UCSD-AML1 (cell line): Measurements from ENCODE around the gene HECTD4.
"Not testable (repeated sequence)": the region's sequence is repeated elsewhere in the genome, so short reads cannot be mapped to it uniquely, and the experiment has no call there.

ENCODE experiments used
- DNase-seq: peaks from one replicate; lab custom pipeline; 2025; ENCODE audit not compliant: unreplicated experiment; lab: John Stamatoyannopoulos, UW

HECTD4 gene

GRCh38 chr12:112381883-112382796 is at the start of gene HECTD4:
Gene HECTD4 (minus strand): TSS chr12:112382431. CDS start chr12:112382128, 303 bp downstream.
- DNase-seq, result peak; percentile 94

DNA sequence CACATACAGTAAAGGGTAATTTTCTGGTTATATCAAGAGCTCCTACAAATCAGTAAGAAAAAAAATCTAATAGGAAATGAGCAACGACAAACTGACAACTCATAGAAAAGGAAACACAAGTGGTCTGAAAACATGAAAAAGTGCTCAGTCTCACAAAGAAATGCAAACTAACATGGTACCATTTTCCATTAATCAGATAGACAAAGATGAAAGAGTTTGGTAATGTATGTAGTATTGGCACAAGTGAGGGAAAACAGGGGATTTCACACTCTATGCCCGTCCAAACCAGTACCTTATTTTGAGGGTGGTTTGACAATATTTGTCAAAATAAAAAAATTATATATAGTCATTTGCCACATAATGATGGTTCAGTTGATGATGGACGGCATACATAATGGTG is 49.7 kb upstream of the HECTD4 start:
- DNase-seq, result no peak

DNA sequence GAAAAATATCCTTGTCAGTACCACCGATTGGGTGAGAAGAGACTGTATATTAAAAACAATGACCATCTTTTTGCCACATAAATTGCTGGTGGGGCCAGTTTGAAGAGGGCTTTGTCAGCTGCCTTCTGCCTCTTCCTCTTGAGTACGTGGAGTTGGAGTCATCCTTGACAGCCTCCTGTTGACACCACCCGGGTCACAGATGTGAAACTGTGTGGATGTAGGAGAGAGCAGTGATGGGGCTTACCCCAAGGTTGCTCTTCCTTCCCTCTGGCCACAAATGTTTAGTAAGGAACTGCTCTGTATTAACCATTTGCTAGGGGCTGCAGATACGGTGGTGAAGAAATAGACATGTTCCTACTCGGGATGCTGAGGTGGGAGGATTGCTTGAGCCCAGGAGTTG is 48.7 kb upstream of the HECTD4 start:
- DNase-seq, result peak; percentile 15

DNA sequence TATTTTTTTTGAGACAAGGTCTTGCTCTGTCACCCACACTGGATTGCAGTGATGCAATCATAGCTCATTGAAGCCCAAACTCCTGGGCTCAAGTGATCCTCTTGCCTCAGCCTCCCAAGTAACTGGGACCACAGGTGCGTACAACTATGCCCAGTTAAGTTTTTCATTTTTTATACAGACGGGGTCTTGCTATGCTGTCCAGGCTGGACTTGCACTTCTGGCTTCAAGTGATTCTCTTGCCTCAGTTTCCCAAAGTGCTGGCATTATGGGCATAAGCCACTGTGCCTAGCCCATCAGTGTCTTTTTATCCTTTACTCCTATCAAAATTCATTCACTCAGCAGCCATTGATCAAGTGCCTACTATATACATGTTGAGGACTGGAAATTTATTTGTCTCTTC is 45.5 kb upstream of the HECTD4 start:
- no peak for DNase-seq

- no peak for DNase-seq
Measured at GRCh38 chr12:112425582-112426382, 43.6 kb upstream of the HECTD4 start.

GRCh38 chr12:112424126-112424525 is 41.9 kb upstream of the HECTD4 start:
- DNase-seq, result no peak

GRCh38 chr12:112422531-112422930 is 40.3 kb upstream of the HECTD4 start:
- DNase-seq, result no peak

DNA sequence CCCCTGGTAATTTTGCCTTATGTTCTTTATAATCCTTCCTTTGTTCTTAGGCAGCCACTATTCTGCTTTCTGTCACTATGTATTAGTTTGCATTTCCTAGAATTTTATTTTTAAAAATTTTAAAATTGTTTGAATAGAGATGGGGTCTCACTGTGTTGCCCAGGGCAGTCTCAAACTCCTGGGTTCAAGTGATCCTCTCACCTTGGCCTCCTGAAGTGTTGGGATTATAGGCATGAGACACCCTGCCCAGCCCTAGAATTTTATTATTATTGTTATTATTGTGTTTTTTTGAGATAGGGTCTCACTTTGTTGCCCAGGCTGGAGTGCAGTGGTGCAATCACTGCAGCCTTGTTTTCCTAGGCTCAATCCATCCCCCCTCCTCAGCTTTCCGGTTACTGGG is 39.1 kb upstream of the HECTD4 start:
- no peak for DNase-seq

GRCh38 chr12:112420740-112421139 is 38.5 kb upstream of the HECTD4 start:
- no peak for DNase-seq

DNA sequence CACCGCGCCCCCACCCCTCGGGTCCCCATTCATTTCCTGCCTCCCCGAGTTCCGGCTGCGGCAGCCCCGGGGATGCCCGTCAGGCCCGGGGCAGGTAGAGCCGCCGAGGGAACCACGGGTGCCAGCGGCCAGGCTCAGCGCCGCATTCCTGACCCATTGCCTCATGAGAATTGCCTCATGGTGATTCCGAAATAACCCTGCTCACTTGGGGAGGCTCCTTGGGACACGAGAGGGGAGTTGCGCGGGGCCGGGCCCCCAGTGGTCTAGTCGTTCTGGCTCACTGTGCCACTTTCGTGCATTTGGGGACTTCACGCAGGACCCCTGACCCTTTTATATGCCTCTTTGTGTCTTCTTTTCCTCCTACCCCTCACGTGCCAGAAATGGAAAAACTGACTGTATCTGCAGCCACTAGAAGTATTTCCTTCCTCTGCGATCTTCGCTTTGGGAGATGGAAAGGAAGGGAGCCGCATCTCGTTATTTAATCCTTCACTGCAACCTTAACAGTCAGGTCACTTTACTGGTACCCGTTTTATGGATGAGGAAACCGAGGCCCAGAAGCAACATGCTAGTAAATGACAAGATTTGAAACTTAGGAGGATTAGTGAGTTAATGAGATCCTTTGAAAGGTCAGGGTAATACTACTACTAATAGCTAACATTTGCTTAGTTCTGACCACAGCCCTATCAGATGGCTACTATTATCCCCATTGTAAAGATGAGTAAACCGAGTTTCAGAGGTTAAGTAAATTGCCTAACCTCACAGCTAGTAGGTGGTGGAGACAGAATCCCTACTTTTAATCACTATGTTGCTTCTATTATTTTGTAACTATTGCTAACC is 37.3 kb upstream of the HECTD4 start:
- no peak for DNase-seq

DNA sequence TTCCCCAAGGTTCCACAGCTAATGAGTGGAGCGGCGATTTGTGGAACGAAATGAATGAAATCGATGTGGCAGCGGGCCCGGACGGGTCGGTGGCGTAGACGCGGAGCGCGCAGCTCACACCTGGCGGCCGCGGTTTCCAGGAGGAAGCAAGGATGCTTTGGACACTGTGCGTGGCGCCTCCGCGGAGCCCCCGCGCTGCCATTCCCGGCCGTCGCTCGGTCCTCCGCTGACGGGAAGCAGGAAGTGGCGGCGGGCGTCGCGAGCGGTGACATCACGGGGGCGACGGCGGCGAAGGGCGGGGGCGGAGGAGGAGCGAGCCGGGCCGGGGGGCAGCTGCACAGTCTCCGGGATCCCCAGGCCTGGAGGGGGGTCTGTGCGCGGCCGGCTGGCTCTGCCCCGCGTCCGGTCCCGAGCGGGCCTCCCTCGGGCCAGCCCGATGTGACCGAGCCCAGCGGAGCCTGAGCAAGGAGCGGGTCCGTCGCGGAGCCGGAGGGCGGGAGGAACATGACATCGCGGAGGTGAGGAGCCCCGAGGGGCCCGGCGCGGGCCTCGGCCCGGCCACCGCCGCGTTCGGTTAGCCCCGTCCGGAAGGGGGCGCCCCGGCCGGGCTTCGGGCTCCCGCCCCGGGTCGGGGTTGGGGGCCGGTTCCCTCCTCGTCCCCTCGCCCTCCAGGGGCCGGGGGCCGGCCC is 36.5 kb upstream of the HECTD4 start, which contains the start of gene PTPN11:
Gene PTPN11, plus strand, starts transcription at position 340 of the 689 bp plus-strand sequence. Its CDS starts 165 bp downstream, at position 505.
- peak; percentile 89 for DNase-seq

DNA sequence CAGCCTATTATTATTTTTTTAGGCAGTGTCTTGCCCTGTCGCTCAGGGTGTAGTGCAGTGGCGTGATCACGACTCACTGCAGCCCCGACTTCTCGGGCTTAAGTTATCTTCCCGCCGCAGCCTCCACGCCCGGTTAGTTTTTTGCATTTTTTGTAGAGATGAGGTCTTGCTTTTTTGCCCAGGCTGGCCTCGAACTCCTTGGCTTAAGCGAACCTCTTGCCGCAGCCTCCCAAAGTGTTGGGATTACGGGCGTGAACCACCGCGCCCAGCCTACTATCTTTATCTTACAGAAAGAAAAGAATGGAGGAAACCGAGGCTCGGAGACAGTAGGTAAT is 36.0 kb upstream of the HECTD4 start:
- DNase-seq, result no peak

- DNase-seq, result not testable (repeated sequence)
Measured at GRCh38 chr12:112415457-112415856, 33.2 kb upstream of the HECTD4 start.

DNA sequence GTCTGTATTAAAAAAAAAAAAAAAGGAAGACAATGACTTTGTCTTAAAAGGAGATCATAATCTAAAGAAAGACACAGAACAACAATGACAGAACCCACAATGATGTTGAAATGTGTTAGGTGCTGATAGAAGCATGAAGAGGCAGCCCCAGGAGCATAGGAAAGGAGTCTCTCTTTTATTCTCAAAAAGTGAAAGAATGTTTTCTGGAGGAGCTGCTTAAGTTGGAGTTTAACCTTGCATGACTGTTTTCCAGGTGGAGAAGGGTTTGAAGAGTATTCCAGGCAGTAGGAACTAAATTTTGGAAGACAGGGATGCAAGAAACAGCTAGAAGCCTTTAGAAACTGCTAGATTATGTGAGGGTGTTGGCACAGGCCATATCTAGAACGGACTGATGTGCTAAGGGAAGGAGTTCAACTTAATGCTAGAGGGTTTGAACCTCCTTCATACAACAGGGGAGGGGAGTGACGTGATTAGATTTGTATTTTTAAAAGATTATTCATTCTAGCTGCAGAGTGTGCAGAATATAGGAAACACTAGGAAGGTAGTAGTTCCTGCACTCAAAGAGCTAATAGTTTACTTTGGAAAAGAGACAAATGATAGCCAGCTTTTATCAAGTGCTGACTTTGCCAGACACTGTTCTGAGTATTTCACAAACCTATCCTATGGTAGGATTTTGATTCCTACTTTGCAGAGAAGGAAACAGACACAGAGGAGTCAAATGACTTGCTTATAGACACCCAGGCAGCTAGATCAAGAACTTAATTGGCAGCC is 31.8 kb upstream of the HECTD4 start:
- DNase-seq, result no peak

DNA sequence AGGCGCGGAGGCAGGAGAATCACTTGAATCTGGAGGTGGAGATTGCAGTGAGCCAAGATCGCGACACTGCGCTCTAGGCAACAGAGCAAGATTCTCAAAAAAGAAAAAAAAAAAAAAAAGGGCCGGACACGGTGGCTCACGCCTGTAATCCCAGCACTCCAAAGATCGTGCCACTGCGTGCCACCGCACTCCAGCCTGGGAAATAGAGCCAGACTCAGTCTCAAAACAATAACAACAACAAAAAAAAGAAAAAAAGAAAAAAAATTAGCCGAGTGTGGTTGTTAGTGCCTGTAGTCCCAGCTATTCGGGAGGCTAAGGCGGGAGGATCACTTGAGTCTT is 27.6 kb upstream of the HECTD4 start:
- DNase-seq, result no peak

DNA sequence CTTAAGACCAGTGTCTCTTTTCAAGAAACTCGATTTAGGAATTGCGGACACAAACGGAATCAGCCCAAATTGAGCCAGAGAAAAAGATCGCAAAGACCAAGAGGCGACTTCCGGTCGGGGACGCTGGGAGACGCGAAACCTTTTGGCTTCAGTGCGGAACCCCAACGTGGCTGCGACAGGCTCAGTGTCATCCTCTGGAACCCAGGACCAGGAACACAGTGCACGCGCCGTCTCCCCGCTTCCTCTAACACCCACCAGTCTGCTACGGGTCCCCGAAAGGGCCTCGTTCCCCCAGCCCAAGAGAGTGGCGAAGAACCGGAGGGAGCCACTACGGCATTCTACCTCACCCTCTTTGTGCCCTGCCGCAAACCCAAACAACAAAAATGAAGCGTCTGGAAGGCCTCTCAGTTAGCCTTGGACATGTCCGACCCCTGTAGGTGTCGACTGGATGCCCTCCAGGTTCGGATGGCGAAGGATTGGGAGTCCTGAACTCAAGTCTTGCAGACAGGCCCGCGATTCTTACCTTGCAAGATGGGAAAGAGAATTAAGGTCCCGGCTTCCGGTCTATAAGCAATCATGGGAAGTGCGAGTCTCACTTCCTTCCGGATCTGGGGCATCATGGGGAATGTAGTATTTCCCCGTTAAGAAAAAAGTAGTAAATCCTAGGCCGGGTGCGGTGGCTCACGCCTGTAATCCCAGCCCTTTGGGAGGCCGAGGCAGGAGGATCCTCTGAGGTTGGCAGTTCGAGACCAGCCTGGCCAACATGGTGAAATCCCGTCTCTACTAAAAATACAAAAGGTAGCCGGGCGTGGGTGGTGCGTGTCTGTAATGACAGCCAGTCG is 27.1 kb upstream of the HECTD4 start, which contains the start of gene RPL6:
Gene RPL6, minus strand, starts transcription at position 542 of the 842 bp plus-strand sequence. CDS start 949 bp downstream, outside the sequence.
- peak; percentile 87 for DNase-seq

- no peak for DNase-seq
Measured at GRCh38 chr12:112408621-112409020, 26.4 kb upstream of the HECTD4 start.

DNA sequence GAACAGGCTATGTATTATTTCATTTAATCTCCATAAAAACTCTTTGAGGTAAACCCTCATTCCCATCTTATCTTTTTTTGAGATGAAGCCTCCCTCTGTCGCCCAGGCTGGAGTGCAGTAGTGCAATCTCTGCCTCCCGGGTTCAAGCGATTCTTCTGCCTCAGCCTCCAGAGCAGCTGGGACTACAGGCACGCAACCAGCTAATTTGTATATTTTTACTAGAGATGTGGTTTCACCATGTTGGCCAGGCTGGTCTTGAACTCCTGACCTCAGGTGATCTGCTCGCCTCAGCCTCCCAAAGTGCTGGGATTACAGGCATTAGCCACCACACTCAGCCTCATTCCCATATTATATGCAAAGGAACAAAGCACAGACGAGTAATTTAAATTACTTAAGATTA is 25.5 kb upstream of the HECTD4 start:
- DNase-seq, result not testable (repeated sequence)
